GM12801 (cell line): Measurements from ENCODE around the gene MTA1.

Experiments
- TF ChIP-seq, protein P1 (sequence below): IDR thresholded peaks from one replicate; pipeline ENCODE4 v1.5.1; 2011; ENCODE audit warnings: control low read depth; ENCODE audit not compliant: insufficient read length; ENCODE audit errors: extremely low read depth

The MTA1 gene

DNA sequence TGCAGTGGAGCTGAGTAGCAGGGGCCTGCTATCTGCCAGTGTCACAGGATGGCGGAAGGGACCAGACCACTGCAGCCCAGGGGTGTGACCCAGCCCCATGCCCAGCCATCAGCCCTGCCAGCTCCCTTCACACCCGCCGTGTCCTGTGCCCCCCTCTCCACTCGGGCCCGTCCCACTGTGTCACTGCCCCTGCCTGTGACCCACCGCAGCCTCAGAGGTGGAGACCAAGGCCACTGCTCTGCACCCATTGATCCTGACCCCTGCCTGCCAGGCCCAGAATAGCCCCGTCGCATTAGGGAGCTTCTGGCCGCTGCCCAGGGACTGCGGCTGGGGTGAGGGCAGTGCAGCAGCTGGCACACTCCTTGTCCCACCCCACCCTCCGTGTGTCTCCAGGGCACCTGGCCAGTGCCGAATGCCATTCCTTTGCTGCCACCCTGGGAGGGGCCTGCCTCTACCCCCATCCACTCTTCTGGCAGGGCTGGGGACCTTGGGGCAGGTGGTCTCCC, 52.9 kb downstream of the MTA1 start:
- TF ChIP-seq, protein P1, sequence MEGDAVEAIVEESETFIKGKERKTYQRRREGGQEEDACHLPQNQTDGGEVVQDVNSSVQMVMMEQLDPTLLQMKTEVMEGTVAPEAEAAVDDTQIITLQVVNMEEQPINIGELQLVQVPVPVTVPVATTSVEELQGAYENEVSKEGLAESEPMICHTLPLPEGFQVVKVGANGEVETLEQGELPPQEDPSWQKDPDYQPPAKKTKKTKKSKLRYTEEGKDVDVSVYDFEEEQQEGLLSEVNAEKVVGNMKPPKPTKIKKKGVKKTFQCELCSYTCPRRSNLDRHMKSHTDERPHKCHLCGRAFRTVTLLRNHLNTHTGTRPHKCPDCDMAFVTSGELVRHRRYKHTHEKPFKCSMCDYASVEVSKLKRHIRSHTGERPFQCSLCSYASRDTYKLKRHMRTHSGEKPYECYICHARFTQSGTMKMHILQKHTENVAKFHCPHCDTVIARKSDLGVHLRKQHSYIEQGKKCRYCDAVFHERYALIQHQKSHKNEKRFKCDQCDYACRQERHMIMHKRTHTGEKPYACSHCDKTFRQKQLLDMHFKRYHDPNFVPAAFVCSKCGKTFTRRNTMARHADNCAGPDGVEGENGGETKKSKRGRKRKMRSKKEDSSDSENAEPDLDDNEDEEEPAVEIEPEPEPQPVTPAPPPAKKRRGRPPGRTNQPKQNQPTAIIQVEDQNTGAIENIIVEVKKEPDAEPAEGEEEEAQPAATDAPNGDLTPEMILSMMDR, result no peak

DNA sequence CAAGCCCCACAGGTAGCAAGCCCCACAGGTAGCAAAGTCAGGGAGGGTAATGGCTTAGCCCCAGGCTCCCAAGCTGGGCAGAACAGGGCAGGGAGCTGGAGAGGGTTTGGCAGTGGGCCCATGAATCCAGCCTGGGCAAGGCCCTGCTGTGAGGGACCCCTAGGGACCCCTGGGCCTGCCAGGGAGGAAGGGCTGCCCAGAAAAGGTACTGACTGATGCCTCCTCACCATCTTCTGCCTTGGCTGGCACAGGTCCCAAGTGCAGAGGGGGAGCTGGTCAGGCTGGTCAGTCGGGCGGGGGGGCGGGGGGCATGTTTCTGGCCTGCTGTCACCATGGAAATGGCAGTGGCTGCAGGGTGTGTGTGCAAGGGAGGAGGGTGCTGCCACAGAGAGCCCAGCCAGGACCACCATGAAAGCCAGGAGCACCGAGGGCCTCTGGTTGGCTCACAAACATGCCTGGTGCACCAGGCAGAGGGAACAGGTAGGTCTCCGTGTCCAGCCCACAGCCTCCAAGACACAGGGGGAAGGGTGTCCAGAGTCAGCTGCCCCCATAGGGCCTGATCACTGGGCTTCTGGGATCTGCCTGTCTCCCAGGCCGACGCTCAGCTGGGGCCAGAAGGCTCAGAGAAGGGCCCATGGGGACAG, 53.5 kb downstream of the MTA1 start:
- TF ChIP-seq, protein P1, result no peak

DNA sequence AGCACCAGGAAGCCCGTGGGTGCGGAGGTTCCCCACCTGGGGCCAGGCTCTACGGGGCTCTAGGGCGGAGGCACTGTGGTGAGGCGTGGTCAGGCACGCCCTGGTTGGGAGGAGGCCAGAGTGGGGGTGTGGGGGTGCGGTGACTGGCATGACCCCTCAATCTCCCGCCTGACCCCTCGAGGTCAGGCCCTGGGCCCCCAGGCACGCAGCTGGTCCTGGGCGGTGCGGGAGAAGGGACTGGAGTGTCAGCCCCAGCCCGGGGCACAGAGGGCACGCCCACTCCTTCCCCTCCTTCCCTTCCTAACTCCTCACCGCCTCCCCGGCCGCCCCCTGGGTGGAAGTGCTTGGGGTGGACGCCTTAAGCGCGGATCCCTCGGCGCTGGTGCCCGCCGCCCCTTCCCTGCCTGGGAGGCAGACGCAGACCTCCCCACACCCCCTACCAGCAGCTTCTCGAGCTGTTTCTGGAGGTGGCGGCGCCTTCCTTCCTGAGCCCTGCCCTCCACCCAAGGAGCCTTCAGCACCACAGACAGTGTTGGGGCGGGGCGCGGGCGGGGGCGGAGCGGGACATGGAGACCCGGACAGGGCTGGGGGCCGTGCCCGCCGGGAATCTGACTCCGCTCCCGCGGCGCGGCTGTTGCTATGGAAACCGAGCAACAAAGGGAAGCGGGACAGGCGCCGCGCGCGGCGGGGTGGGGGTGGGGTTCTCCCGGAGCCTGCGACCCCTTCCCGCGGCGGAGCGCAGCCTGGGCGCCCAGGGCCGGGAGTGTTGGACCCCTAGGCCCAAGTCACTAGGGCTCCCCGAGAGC, 54.3 kb downstream of the MTA1 start:
- TF ChIP-seq, protein P1, result no peak

DNA sequence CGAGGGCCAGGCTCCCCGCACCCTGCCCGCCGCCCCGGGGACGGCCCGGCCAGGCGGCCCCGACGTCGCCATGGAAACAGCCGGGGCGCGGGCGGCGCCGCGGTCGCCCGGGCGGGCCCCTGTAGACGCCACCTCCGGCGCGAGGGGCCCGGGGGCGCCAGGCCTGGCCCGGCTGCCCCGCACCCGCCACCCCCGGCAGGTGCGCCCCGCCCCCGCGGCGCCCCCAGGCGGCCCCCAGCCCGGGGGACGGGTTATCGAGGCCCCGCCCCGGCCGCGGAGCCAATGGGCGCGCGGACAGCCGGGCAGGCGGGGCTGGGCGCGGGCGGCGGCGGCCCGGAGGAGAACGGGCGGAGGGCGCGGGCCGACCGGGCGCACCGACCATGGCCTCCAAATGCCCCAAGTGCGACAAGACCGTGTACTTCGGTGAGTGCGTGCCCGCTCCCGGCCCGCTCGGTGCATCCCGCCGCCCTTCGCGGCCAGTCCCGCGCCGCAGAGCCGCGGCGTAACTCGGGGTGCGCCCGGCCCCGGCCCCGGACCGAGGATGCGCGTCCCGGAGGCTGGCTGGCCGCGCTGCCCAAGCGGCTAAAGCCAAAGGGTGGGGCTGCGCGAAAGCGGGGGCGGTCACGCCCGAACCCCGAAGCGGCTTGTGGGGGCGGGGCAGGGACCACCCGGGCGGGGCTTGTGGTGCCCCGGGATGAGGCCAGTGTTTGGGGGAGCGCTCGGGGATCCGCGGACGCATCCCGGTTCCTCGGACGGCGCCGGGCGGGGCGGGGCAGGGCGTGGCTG, 55.0 kb downstream of the MTA1 start, which contains the start of gene CRIP2:
CRIP2 (plus strand) TSS at position 339 of the 786 bp plus-strand sequence; CDS start at position 381, 42 bp downstream.
- TF ChIP-seq, protein P1, result no peak

DNA sequence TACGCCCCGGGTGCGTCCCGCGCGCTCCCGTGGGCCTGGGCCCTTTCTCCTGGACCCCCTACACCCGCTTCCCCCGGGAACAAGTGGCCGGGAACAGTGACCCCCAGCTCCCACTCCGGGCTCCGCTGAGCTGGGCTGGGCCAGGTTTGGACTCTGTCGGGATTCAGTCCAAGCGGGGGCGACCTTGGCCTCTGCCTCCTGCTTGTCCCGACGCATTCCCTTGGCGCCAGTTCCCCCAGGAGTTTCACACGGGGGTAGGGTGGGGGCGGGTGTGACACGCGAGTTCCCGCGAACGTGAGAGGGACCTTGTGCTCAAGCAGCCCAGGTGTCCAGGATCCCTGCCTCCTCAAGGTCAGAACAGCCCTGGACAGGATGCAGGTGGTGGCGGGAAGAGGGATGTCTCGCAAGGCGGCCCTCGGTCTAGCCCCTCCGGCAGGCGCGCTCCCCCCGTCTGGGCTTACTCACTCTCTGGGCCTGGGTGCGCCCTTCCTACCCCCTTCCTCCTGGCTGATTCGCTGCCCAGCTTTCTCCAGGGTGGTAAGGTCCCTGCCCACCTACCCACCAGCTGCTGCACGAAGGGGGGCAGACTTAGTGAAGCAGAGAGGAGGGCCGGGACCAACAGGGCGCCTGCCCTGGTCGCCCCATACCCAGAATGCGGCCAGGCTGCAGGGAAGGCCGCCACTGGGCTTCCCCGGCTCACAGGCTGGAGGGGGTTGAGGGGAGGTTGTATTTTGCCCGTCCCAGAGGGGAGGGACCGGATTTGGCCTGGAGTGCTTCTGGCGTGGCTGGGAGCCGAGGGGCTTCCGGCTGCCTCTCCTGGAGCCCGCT, 55.9 kb downstream of the MTA1 start:
- TF ChIP-seq, protein P1, result no peak

DNA sequence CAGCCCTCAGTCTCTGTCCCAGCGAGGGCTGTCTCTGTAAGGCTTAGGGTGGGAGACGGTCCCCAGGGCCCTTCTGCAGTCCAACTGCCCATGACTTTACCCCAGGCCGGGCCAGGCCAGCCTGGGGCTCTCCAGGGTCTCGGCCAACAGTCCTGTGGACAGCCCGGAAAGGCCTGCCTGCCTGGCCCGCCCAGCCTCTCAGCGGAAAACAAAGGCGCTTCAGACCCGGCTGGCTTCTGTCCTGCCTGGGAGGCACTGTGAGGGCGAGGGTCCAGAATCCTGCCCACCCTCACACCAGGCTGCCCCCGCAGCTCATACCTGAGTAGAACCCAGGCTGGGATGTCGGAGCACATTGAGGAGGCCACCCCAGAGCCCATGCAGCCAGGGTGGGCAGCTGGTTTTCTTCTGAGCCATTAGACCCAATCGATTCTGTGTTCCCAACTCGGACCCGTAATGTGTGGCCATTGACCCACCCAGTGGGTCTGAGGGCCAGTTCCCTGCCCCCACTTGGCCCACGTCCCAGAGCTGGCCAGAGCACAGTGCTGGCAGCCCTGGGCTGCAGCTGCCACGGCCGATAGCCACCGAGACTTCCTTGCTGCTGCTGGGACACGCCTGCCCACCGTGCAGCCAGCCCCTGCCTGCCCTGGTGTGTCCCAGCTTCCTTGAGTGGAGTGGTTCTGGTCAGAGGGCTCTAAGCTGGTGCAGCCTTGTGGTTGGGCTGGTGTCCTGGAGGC, 56.6 kb downstream of the MTA1 start:
- TF ChIP-seq, protein P1, result no peak
